ENCODE results near the gene MFN2.

GRCh38 chr1:11961230-11961629 lies 19.0 kb upstream of the MFN2 start:
- TF ChIP-seq CTCF (IDR thresholded peaks at IDR 0.05), result no peak
- no peak for TF ChIP-seq EZH2 (IDR thresholded peaks at IDR 0.05)
